Liver (tissue), 9 donors: ENCODE results near the gene LYZ. TPM values are rescaled to one million over a fixed set of nuclear protein-coding genes. Genes with fewer than 3 reads are reported as not detected.

Source experiments
- DNase-seq: peaks from one replicate; pipeline ENCODE4 v3.0.0-alpha.2; 2017; ENCODE audit warnings: low spot score
- H3K27ac ChIP-seq, 2 donors: one replicate each; pipeline ENCODE4 v1.7.0; 2013; ENCODE audit warnings: inconsistent platforms in 2 of 2, low read length in 2 of 2, control low read depth in 1 of 2, low read depth in 1 of 2, mild to moderate bottlenecking in 1 of 2
- H3K27me3 ChIP-seq, 4 donors: one replicate each; pipeline versions ENCODE4 v1.6.1 to v1.7.0; 2013; ENCODE audit warnings: low read length in 3 of 4, inconsistent platforms in 1 of 4, mild to moderate bottlenecking in 1 of 4, moderate library complexity in 1 of 4; ENCODE audit not compliant: control insufficient read depth in 4 of 4, insufficient read depth in 4 of 4
- H3K36me3 ChIP-seq, 4 donors: one replicate each; pipeline versions ENCODE4 v1.6.1 to v1.7.0; 2013; ENCODE audit warnings: low read length in 3 of 4, mild to moderate bottlenecking in 3 of 4, low read depth in 1 of 4, moderate library complexity in 1 of 4; ENCODE audit not compliant: control insufficient read depth in 4 of 4, insufficient read depth in 3 of 4
- H3K4me1 ChIP-seq, 4 donors: one replicate each; pipeline versions ENCODE4 v1.6.1 to v1.7.0; 2013; ENCODE audit warnings: low read length in 3 of 4, mild to moderate bottlenecking in 3 of 4, moderate library complexity in 1 of 4; ENCODE audit not compliant: control insufficient read depth in 4 of 4, insufficient read depth in 4 of 4
- H3K4me3 ChIP-seq, 3 donors: one replicate each; pipeline versions ENCODE4 v1.6.1 to v1.7.0; 2013; ENCODE audit warnings: low read length in 3 of 3, control low read depth in 1 of 3, low read depth in 1 of 3, mild to moderate bottlenecking in 1 of 3
- H3K9ac ChIP-seq, 2 donors: one replicate each; pipeline ENCODE4 v1.7.0; 2013; ENCODE audit warnings: low read length in 2 of 2, mild to moderate bottlenecking in 2 of 2, moderate library complexity in 2 of 2, control low read depth in 1 of 2, low read depth in 1 of 2
- H3K9me3 ChIP-seq, 4 donors: one replicate each; pipeline versions ENCODE4 v1.6.1 to v1.7.0; 2013; ENCODE audit warnings: low read length in 3 of 4; ENCODE audit not compliant: control insufficient read depth in 4 of 4
- EGR1 ChIP-seq, 2 donors: IDR thresholded peaks; 2 replicates each; pipeline ENCODE4 v1.6.1; 2016 to 2018; ENCODE audit warnings: antibody characterized with exemption in 2 of 2, low read depth in 2 of 2
- FOXA1 ChIP-seq: IDR thresholded peaks from 2 replicates; pipeline ENCODE4 v1.6.1; 2016; ENCODE audit warnings: antibody characterized with exemption
- FOXA2 ChIP-seq: IDR thresholded peaks from 2 replicates; pipeline ENCODE4 v1.6.1; 2016; ENCODE audit warnings: antibody characterized with exemption
- GABPA ChIP-seq, 2 donors: IDR thresholded peaks in 1 of 2; conservative IDR thresholded peaks in 1 of 2; 2 replicates each; pipeline ENCODE4 v1.6.1; 2016; ENCODE audit warnings: antibody characterized with exemption in 2 of 2, mild to moderate bottlenecking in 1 of 2, moderate library complexity in 1 of 2
- HNF4A ChIP-seq, 2 donors: conservative IDR thresholded peaks; 2 replicates each; pipeline ENCODE4 v1.6.1; 2016; ENCODE audit warnings: antibody characterized with exemption in 2 of 2, mild to moderate bottlenecking in 2 of 2
- JUND ChIP-seq, 2 donors: IDR thresholded peaks; 2 replicates each; pipeline ENCODE4 v1.6.1; 2016; ENCODE audit warnings: antibody characterized with exemption in 2 of 2
- RAD21 ChIP-seq, 2 donors: IDR thresholded peaks; 2 replicates each; pipeline ENCODE4 v1.6.1; 2016; ENCODE audit warnings: antibody characterized with exemption in 2 of 2, mild to moderate bottlenecking in 2 of 2
- RXRA ChIP-seq, 2 donors: IDR thresholded peaks; 2 replicates each; pipeline ENCODE4 v1.6.1; 2017 to 2018; ENCODE audit warnings: antibody characterized with exemption in 2 of 2, mild to moderate bottlenecking in 1 of 2
- SP1 ChIP-seq: IDR thresholded peaks from 2 replicates; pipeline ENCODE4 v1.6.1; 2018; ENCODE audit warnings: antibody characterized with exemption, mild to moderate bottlenecking
- TAF1 ChIP-seq: conservative IDR thresholded peaks from 2 replicates; pipeline ENCODE4 v1.6.1; 2016; ENCODE audit warnings: antibody characterized with exemption, mild to moderate bottlenecking
- YY1 ChIP-seq: IDR thresholded peaks from 2 replicates; pipeline ENCODE4 v1.6.1; 2016; ENCODE audit warnings: antibody characterized with exemption, mild to moderate bottlenecking
- WGBS: extraction: QIAGEN DNeasy Blood & Tissue Kit; methylation state at CpG from one replicate; pipeline ENCODE4 v1.1.7; 2013; 5-methylcytosine and 5-hydroxymethylcytosine counted together
- polyA plus RNA-seq, 2 donors: library from polyadenylated mRNA; stranded (reverse) in 1 of 2; unstranded in 1 of 2; fragments of 200-250 nt in 1 of 2; fragments of >200 nt in 1 of 2; fragmentation: Nextera tagmentation in 1 of 2; extraction: Ambion mirVana in 1 of 2; gene quantifications; one replicate each; pipeline versions ENCODE4 v1.2.1 to v1.2.3, GENCODE V29; 2013 to 2015
- total RNA-seq, 2 donors: library from RNA; depleted of rRNA; stranded (reverse); fragments of >200 nt; gene quantifications; one replicate each; pipeline ENCODE4 v1.2.3, GENCODE V29; 2014
- TF ChIP-seq, protein P1 (sequence below): IDR thresholded peaks from 2 replicates; pipeline ENCODE4 v1.6.1; 2016; ENCODE audit warnings: antibody characterized with exemption
- TF ChIP-seq, protein P2 (sequence below): IDR thresholded peaks from 2 replicates; pipeline ENCODE4 v1.6.1; 2016; ENCODE audit warnings: antibody characterized with exemption
- TF ChIP-seq, protein P3 (sequence below): IDR thresholded peaks from 2 replicates; pipeline ENCODE4 v1.6.1; 2016; ENCODE audit warnings: antibody characterized with exemption
- TF ChIP-seq, protein P4 (sequence below): IDR thresholded peaks from 2 replicates; pipeline ENCODE4 v1.6.1; 2016; ENCODE audit warnings: antibody characterized with exemption, mild to moderate bottlenecking
- donor health status: healthy.
- donor health status: healthy.
- donor health status: healthy.
- donor health status: healthy.
- donor health status: healthy.

The LYZ gene
- total and polyA plus RNA-seq, 4 donors, result 11.5 to 141 (median 33.5) TPM

DNA sequence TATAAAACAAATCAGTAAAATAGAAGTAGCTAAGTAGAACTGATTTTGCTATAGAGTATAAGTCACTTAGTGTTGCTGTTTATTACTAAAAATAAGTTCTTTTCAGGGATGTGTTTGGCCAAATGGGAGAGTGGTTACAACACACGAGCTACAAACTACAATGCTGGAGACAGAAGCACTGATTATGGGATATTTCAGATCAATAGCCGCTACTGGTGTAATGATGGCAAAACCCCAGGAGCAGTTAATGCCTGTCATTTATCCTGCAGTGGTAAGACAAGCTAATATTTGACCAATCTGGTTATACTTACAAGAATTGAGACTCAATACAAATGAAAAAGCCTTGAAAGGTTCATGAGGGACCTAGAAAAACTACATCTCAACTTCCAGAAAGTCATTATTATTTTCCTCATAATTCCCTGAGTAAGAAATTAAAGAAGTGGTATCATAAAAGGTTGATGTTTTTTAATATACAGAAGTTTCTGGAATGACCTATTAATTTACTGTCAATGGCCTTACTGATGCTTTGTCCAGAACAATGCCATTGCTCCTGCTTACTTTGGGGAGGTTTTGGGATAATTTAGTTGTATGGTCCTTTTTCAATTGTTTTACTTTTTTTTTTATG is 1.9 kb downstream of the LYZ start:
- Histone ChIP-seq H3K9me3 (no peaks in the 10 kb centered on the region), H3K9ac (no peak overlapping the region), H3K4me1 (peaks cover 4 to 12% (median 7%) of the 10 kb centered on the region in 4 donors), H3K4me3 (no peak overlapping the region), H3K36me3 (no peaks in the 10 kb centered on the region), H3K27ac (no peak overlapping the region), H3K27me3 (no peaks in the 10 kb centered on the region)
- no peak for DNase-seq
- TF ChIP-seq GABPA (IDR thresholded peaks at IDR 0.05 in 1 of 2, conservative IDR thresholded peaks at IDR 0.05 in 1 of 2) (no peak), RXRA (IDR thresholded peaks at IDR 0.05) (no peak), TAF1 (no peak), HNF4A (conservative IDR thresholded peaks at IDR 0.05) (no peak), YY1 (no peak)
- TF ChIP-seq, protein P1, sequence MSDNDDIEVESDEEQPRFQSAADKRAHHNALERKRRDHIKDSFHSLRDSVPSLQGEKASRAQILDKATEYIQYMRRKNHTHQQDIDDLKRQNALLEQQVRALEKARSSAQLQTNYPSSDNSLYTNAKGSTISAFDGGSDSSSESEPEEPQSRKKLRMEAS, result no peak
- TF ChIP-seq, protein P2, sequence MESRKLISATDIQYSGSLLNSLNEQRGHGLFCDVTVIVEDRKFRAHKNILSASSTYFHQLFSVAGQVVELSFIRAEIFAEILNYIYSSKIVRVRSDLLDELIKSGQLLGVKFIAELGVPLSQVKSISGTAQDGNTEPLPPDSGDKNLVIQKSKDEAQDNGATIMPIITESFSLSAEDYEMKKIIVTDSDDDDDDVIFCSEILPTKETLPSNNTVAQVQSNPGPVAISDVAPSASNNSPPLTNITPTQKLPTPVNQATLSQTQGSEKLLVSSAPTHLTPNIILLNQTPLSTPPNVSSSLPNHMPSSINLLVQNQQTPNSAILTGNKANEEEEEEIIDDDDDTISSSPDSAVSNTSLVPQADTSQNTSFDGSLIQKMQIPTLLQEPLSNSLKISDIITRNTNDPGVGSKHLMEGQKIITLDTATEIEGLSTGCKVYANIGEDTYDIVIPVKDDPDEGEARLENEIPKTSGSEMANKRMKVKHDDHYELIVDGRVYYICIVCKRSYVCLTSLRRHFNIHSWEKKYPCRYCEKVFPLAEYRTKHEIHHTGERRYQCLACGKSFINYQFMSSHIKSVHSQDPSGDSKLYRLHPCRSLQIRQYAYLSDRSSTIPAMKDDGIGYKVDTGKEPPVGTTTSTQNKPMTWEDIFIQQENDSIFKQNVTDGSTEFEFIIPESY, result no peak
- TF ChIP-seq, protein P3, sequence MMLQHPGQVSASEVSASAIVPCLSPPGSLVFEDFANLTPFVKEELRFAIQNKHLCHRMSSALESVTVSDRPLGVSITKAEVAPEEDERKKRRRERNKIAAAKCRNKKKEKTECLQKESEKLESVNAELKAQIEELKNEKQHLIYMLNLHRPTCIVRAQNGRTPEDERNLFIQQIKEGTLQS, result no peak
- WGBS, result 22% methylated on average over 2 of the region's 2 CpGs

DNA sequence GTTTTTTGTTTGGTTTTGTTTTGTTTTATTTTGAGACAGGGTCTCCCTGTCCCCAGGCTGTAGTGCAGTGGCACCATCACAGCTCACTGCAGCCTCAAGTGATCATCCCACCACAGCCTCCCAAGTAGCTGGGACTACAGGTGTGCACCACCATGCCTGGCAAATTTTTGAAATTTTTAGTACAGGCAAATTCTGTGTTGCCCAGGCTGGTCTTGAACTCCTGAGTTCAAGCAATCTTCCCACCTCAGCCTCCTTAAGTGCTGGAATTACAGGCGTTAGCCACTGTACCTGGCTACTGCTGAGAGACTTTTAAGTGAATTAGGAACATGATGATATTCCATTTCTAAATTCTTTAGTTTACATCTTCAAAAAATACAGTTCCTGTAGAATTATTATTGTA is 2.6 kb downstream of the LYZ start:
- Histone ChIP-seq H3K4me1 (peaks cover 0 to 10% (median 4%) of the 10 kb centered on the region in 4 donors), H3K27ac (no peak overlapping the region), H3K27me3 (no peaks in the 10 kb centered on the region), H3K9me3 (no peaks in the 10 kb centered on the region), H3K36me3 (no peaks in the 10 kb centered on the region), H3K9ac (no peak overlapping the region), H3K4me3 (no peak overlapping the region)
- TF ChIP-seq FOXA2 (no peak), EGR1 (IDR thresholded peaks at IDR 0.05; ENCODE audit: low read depth in 2 of 2) (no peak), JUND (IDR thresholded peaks at IDR 0.05) (no peak), RAD21 (IDR thresholded peaks at IDR 0.05) (no peak), GABPA (IDR thresholded peaks at IDR 0.05 in 1 of 2, conservative IDR thresholded peaks at IDR 0.05 in 1 of 2) (no peak), FOXA1 (no peak), SP1 (no peak), HNF4A (conservative IDR thresholded peaks at IDR 0.05) (no peak)
- TF ChIP-seq, protein P1, result no peak
- TF ChIP-seq, protein P3, result no peak
- TF ChIP-seq, protein P4, sequence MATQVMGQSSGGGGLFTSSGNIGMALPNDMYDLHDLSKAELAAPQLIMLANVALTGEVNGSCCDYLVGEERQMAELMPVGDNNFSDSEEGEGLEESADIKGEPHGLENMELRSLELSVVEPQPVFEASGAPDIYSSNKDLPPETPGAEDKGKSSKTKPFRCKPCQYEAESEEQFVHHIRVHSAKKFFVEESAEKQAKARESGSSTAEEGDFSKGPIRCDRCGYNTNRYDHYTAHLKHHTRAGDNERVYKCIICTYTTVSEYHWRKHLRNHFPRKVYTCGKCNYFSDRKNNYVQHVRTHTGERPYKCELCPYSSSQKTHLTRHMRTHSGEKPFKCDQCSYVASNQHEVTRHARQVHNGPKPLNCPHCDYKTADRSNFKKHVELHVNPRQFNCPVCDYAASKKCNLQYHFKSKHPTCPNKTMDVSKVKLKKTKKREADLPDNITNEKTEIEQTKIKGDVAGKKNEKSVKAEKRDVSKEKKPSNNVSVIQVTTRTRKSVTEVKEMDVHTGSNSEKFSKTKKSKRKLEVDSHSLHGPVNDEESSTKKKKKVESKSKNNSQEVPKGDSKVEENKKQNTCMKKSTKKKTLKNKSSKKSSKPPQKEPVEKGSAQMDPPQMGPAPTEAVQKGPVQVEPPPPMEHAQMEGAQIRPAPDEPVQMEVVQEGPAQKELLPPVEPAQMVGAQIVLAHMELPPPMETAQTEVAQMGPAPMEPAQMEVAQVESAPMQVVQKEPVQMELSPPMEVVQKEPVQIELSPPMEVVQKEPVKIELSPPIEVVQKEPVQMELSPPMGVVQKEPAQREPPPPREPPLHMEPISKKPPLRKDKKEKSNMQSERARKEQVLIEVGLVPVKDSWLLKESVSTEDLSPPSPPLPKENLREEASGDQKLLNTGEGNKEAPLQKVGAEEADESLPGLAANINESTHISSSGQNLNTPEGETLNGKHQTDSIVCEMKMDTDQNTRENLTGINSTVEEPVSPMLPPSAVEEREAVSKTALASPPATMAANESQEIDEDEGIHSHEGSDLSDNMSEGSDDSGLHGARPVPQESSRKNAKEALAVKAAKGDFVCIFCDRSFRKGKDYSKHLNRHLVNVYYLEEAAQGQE, result no peak
- 90% methylated on average over 1 of the region's 1 CpG for WGBS
- DNase-seq, result no peak
